GM18520 (cell line): ENCODE data around the gene ASB4.
"Not testable (repeated sequence)": the region's sequence is repeated elsewhere in the genome, so short reads cannot be mapped to it uniquely, and the experiment has no call there.

Experiments used
- ATAC-seq: cut with Tn5 transposase; IDR thresholded peaks from one replicate; pipeline ENCODE4 v1.9.1; 2021; ENCODE audit not compliant: unreplicated experiment

ASB4 gene

GRCh38 chr7:95485391-95486123, at the start of gene ASB4:
TSS of gene ASB4 (plus strand) at chr7:95485943. CDS start at chr7:95485972, 29 bp downstream.
- no peak for ATAC-seq

GRCh38 chr7:95436407-95436806, 49.3 kb upstream of the ASB4 start:
- ATAC-seq = no peak

GRCh38 chr7:95440394-95441038, 45.2 kb upstream of the ASB4 start:
- no peak for ATAC-seq

GRCh38 chr7:95441042-95441823, 44.5 kb upstream of the ASB4 start:
- ATAC-seq = no peak

GRCh38 chr7:95444796-95445195, 40.9 kb upstream of the ASB4 start:
- ATAC-seq = no peak

- ATAC-seq = no peak
Observed at GRCh38 chr7:95446618-95447017, 39.1 kb upstream of the ASB4 start.

- ATAC-seq = peak; percentile 58
Observed at GRCh38 chr7:95454438-95455045, 31.2 kb upstream of the ASB4 start.

GRCh38 chr7:95457947-95458346, 27.8 kb upstream of the ASB4 start:
- no peak for ATAC-seq

GRCh38 chr7:95460653-95461052, 25.1 kb upstream of the ASB4 start:
- not testable (repeated sequence) for ATAC-seq

- no peak for ATAC-seq
Observed at GRCh38 chr7:95467912-95468607, 17.7 kb upstream of the ASB4 start.

GRCh38 chr7:95469187-95469586, 16.6 kb upstream of the ASB4 start:
- ATAC-seq = no peak

- no peak for ATAC-seq
Observed at GRCh38 chr7:95469848-95470247, 15.9 kb upstream of the ASB4 start.

GRCh38 chr7:95470452-95470851, 15.3 kb upstream of the ASB4 start:
- peak; percentile 79 for ATAC-seq

GRCh38 chr7:95471071-95471470, 14.7 kb upstream of the ASB4 start:
- ATAC-seq = no peak

- ATAC-seq = no peak
Observed at GRCh38 chr7:95472581-95473161, 13.1 kb upstream of the ASB4 start.

- ATAC-seq = no peak
Observed at GRCh38 chr7:95473276-95473985, 12.3 kb upstream of the ASB4 start.

GRCh38 chr7:95476072-95476847, 9.5 kb upstream of the ASB4 start:
- no peak for ATAC-seq

GRCh38 chr7:95476904-95477594, 8.7 kb upstream of the ASB4 start:
- peak; percentile 43 for ATAC-seq
